NT2/D1 (cell line): ENCODE data around the gene TUT4.

Experiments
- SUZ12 ChIP-seq: IDR thresholded peaks from 2 replicates; pipeline ENCODE4 v1.6.1; 2011; ENCODE audit not compliant: insufficient read length, insufficient read depth; ENCODE audit errors: extremely low read depth
- ZNF274 ChIP-seq: IDR thresholded peaks from 2 replicates; pipeline ENCODE4 v1.6.1; 2011; ENCODE audit warnings: mild to moderate bottlenecking, low read depth, low read length

- TF ChIP-seq ZNF274 (no peak), SUZ12 (no peak)
Measured at GRCh38 chr1:52567943-52568342, 15.1 kb upstream of the TUT4 start.
